PC-9 (cell line): ENCODE data around the gene RUNX1. TPM values are rescaled to one million over a fixed set of nuclear protein-coding genes. Genes with fewer than 3 reads are reported as not detected.

Experiments
- BruUV-seq: library from RNA; stranded (reverse); fragments of 400-500 nt; replicated peaks from 2 replicates; lab custom pipeline; 2021; lab: Mats Ljungman, UMichigan
- CTCF ChIA-PET: fragments of 300-600 bp; sonication (Branson Sonifier 250); formaldehyde crosslinking; loops from one replicate; lab custom pipeline; 2022; ENCODE audit warnings: antibody characterized with exemption; lab: Charles Lee
- POLR2A ChIA-PET: fragments of 300-600 bp; sonication (Branson Sonifier 250); formaldehyde crosslinking; loops from one replicate; lab custom pipeline; 2022; ENCODE audit warnings: antibody characterized with exemption; ENCODE audit not compliant: unreplicated experiment; lab: Charles Lee
- DNase-seq, 2 experiments: peaks; one replicate each; pipeline versions ENCODE4 v3.0.0 to v3.0.0-alpha.2; 2015 to 2022; ENCODE audit warnings: mixed read lengths in 1 of 2
- H2AFZ ChIP-seq: fragments of 200-600 bp; sonication (generic); 2 replicates; pipeline ENCODE4 v1.8.1; 2017; ENCODE audit warnings: antibody characterized with exemption
- H3F3A ChIP-seq: fragments of 200-600 bp; sonication (generic); 2 replicates; pipeline ENCODE4 v1.8.1; 2017; ENCODE audit warnings: antibody characterized with exemption, mild to moderate bottlenecking, low read depth; ENCODE audit not compliant: insufficient read depth
- H3K27ac ChIP-seq: fragments of 200-600 bp; sonication (generic); 2 replicates; pipeline ENCODE4 v1.6.1; 2016; ENCODE audit warnings: mixed run types
- H3K27me3 ChIP-seq: fragments of 200-600 bp; sonication (generic); 2 replicates; pipeline ENCODE4 v1.6.1; 2016; ENCODE audit warnings: low read depth, mixed run types; ENCODE audit not compliant: insufficient read depth
- H3K36me3 ChIP-seq: fragments of 200-600 bp; sonication (generic); 2 replicates; pipeline ENCODE4 v1.6.1; 2016; ENCODE audit warnings: low read depth, mixed run types
- H3K4me1 ChIP-seq: fragments of 200-600 bp; sonication (generic); replicated peaks from 2 replicates; pipeline ENCODE4 v1.6.1; 2016; ENCODE audit warnings: mixed run types; ENCODE audit not compliant: insufficient read depth
- H3K4me2 ChIP-seq: fragments of 200-600 bp; sonication (generic); 2 replicates; pipeline ENCODE4 v1.6.1; 2017; ENCODE audit warnings: mixed run types
- H3K4me3 ChIP-seq: fragments of 200-600 bp; sonication (generic); 2 replicates; pipeline ENCODE4 v1.6.1; 2016; ENCODE audit warnings: mixed run types
- H3K79me2 ChIP-seq: fragments of 200-600 bp; sonication (generic); 2 replicates; pipeline ENCODE4 v1.6.1; 2017; ENCODE audit warnings: low read depth, mixed run types
- H3K9me2 ChIP-seq: fragments of 200-600 bp; sonication (generic); 2 replicates; pipeline ENCODE4 v1.8.1; 2017; ENCODE audit warnings: mild to moderate bottlenecking; ENCODE audit not compliant: insufficient read depth
- H3K9me3 ChIP-seq: fragments of 200-600 bp; sonication (generic); 2 replicates; pipeline ENCODE4 v1.8.1; 2016; ENCODE audit warnings: low read depth; ENCODE audit not compliant: insufficient read depth
- H4K20me1 ChIP-seq: fragments of 200-600 bp; sonication (generic); 2 replicates; pipeline ENCODE4 v1.8.1; 2017; ENCODE audit not compliant: insufficient read depth
- CTCF ChIP-seq: fragments of 200-600 bp; sonication (generic); conservative IDR thresholded peaks from 2 replicates; pipeline ENCODE4 v1.6.1; 2017; ENCODE audit warnings: mixed run types, antibody characterized with exemption, mild to moderate bottlenecking, moderate library complexity
- EZH2 ChIP-seq: fragments of 200-600 bp; sonication (generic); IDR thresholded peaks from 2 replicates; pipeline ENCODE4 v1.8.0; 2017; ENCODE audit warnings: antibody characterized with exemption, low read depth
- intact Hi-C: fragments of 100-400 bp; cut with micrococcal nuclease; formaldehyde crosslinking; loops from one replicate; pipeline ENCODE4 v1.10.0; 2022; ENCODE audit not compliant: unreplicated experiment
- total RNA-seq: library from RNA; stranded (reverse); gene quantifications from 2 replicates; pipeline ENCODE4 v1.2.3, GENCODE V29; 2021

Gene RUNX1
- total RNA-seq, 1 experiment from 2014 or later = 58.5 TPM

- POLR2A ChIA-PET = interaction anchor here (0.6 kb wide), 1 partner anchor 15 kb away, joined by 4 read pairs; no protein-coding TSS in a partner anchor
- CTCF ChIA-PET = no interaction called here
- TF ChIP-seq CTCF (no peak), EZH2 (no peak)
- H3F3A ChIP-seq = peaks cover 28% of the 10 kb centered on the region; the same call in 1 of the 2 replicates
- no peak overlapping the region for H3K4me3 ChIP-seq
- no peaks in the 10 kb centered on the region for H3K27me3 ChIP-seq
- DNase-seq = no peak
- H3K9me3 ChIP-seq = no peaks in the 10 kb centered on the region
- no peak overlapping the region for H3K4me2 ChIP-seq
- H2AFZ ChIP-seq = no peak overlapping the region
- H3K4me1 ChIP-seq = peaks cover 19% of the 10 kb centered on the region
- H3K27ac ChIP-seq = no peak overlapping the region
- no TSS peak for BruUV-seq
- H3K36me3 ChIP-seq = peaks cover 28% of the 10 kb centered on the region
- 0 out of 2 replicates have a peak, but pooled peaks cover 4% of the 10 kb centered on the region for H4K20me1 ChIP-seq
- H3K9me2 ChIP-seq = no peaks in the 10 kb centered on the region
- H3K79me2 ChIP-seq = peaks cover 80% of the 10 kb centered on the region
- intact Hi-C loops = no loop called here
Observed at GRCh38 chr21:35020436-35020835, 28.7 kb downstream of the RUNX1 start.

- POLR2A ChIA-PET = no interaction called here
- Histone ChIP-seq H3K4me3 (no peak overlapping the region), H3K9me3 (no peaks in the 10 kb centered on the region), H3K36me3 (peaks cover 29% of the 10 kb centered on the region), H4K20me1 (no peaks in the 10 kb centered on the region), H3K27ac (no peak overlapping the region), H3K4me1 (peaks cover 27% of the 10 kb centered on the region), H3K4me2 (no peak overlapping the region), H2AFZ (no peak overlapping the region), H3F3A (peaks cover 36% of the 10 kb centered on the region; the same call in 1 of the 2 replicates), H3K79me2 (peaks cover 80% of the 10 kb centered on the region), H3K27me3 (no peaks in the 10 kb centered on the region), H3K9me2 (no peaks in the 10 kb centered on the region)
- intact Hi-C loops = no loop called here
- no TSS peak for BruUV-seq
- TF ChIP-seq CTCF (no peak), EZH2 (no peak)
- CTCF ChIA-PET = no interaction called here
- DNase-seq = no peak
Observed at GRCh38 chr21:35019631-35020032, 29.5 kb downstream of the RUNX1 start.

- Histone ChIP-seq H3K9me2 (no peaks in the 10 kb centered on the region), H3K4me3 (no peak overlapping the region), H3F3A (peaks cover 39% of the 10 kb centered on the region; the same call in 1 of the 2 replicates), H3K27ac (0 out of 2 replicates have a peak overlapping the region, but pooled peaks have one; percentile 88), H2AFZ (no peak overlapping the region), H3K79me2 (peaks cover 82% of the 10 kb centered on the region), H4K20me1 (no peaks in the 10 kb centered on the region), H3K27me3 (no peaks in the 10 kb centered on the region), H3K4me2 (no peak overlapping the region; the same call in 1 of the 2 replicates), H3K9me3 (no peaks in the 10 kb centered on the region), H3K36me3 (peaks cover 37% of the 10 kb centered on the region), H3K4me1 (peaks cover 45% of the 10 kb centered on the region)
- no peak for DNase-seq
- no peak for TF ChIP-seq EZH2
- no peak for TF ChIP-seq CTCF
- POLR2A ChIA-PET = no interaction called here
- CTCF ChIA-PET = no interaction called here
- intact Hi-C loops = no loop called here
- no TSS peak for BruUV-seq
Observed at GRCh38 chr21:35017256-35017655, 31.8 kb downstream of the RUNX1 start.
